Left kidney (tissue), 2 donors: ENCODE measurements around the gene FAM234B. TPM values are rescaled to one million over a fixed set of nuclear protein-coding genes. Genes with fewer than 3 reads are reported as not detected.

Source experiments
- DNase-seq: peaks from one replicate; pipeline ENCODE4 v3.0.0-alpha.2; 2013
- polyA plus RNA-seq: library from polyadenylated mRNA; unstranded; fragments of 120-200 nt; gene quantifications from one replicate; pipeline ENCODE4 v1.2.1, GENCODE V29; 2013; ENCODE audit not compliant: insufficient read length

Gene FAM234B
- polyA plus RNA-seq, 1 donor, result 13.0 TPM

GRCh38 chr12:13093191-13093847, 49.1 kb downstream of the FAM234B start:
- DNase-seq, result no peak

GRCh38 chr12:13093848-13094220, 49.7 kb downstream of the FAM234B start:
- DNase-seq, result no peak

- no peak for DNase-seq
Observed at GRCh38 chr12:13094367-13094766, 50.2 kb downstream of the FAM234B start.

- no peak for DNase-seq
Observed at GRCh38 chr12:13095266-13095995, 51.2 kb downstream of the FAM234B start.

- DNase-seq, result no peak
Observed at GRCh38 chr12:13097491-13098011, 53.4 kb downstream of the FAM234B start.

- DNase-seq, result no peak
Observed at GRCh38 chr12:13099066-13099843, 55.1 kb downstream of the FAM234B start.

GRCh38 chr12:13099844-13100604, 55.8 kb downstream of the FAM234B start:
- no peak for DNase-seq

- DNase-seq, result no peak
Observed at GRCh38 chr12:13100605-13100881, 56.4 kb downstream of the FAM234B start.

- DNase-seq, result peak; percentile 92
Observed at GRCh38 chr12:13100882-13101769, 56.9 kb downstream of the FAM234B start.

GRCh38 chr12:13101821-13102375, 57.7 kb downstream of the FAM234B start:
- no peak for DNase-seq

GRCh38 chr12:13102461-13103195, 58.4 kb downstream of the FAM234B start:
- no peak for DNase-seq

- no peak for DNase-seq
Observed at GRCh38 chr12:13103391-13104033, 59.3 kb downstream of the FAM234B start, which contains the start of gene GSG1. GSG1 (minus strand) TSS chr12:13103667; CDS start chr12:13103512, 155 bp downstream.

GRCh38 chr12:13104409-13104808, 60.2 kb downstream of the FAM234B start:
- no peak for DNase-seq

- DNase-seq, result no peak
Observed at GRCh38 chr12:13105781-13106180, 61.6 kb downstream of the FAM234B start.

GRCh38 chr12:13106666-13107065, 62.5 kb downstream of the FAM234B start:
- no peak for DNase-seq

GRCh38 chr12:13112968-13113367, 68.8 kb downstream of the FAM234B start:
- DNase-seq, result no peak

GRCh38 chr12:13114251-13115052, 70.3 kb downstream of the FAM234B start:
- no peak for DNase-seq

GRCh38 chr12:13116259-13116658, 72.1 kb downstream of the FAM234B start:
- DNase-seq, result no peak

GRCh38 chr12:13117029-13117428, 72.8 kb downstream of the FAM234B start:
- no peak for DNase-seq
